Omental fat pad (tissue), 4 donors: ENCODE data around the gene SPACDR. TPM values are rescaled to one million over a fixed set of nuclear protein-coding genes. Genes with fewer than 3 reads are reported as not detected.

ENCODE experiments used
- ATAC-seq: fragments of 150-250 bp; one replicate; pipeline ENCODE4 v1.9.1; 2016; ENCODE audit warnings: mild to moderate bottlenecking, moderate library complexity; ENCODE audit not compliant: low FRiP score
- DNase-seq: peaks from one replicate; pipeline ENCODE4 v3.0.0-alpha.2; 2019; ENCODE audit warnings: low spot score
- total RNA-seq, 4 donors: library from RNA; depleted of rRNA; stranded (reverse); fragments of >200 nt; gene quantifications; one replicate each; pipeline ENCODE4 v1.1.0, GENCODE V29; 2016
- TF ChIP-seq, protein P1 (sequence below), 3 donors: fragments of 450-650 bp; IDR thresholded peaks; one replicate each; pipeline ENCODE4 v1.5.1; 2016 to 2017; ENCODE audit warnings: antibody characterized with exemption in 3 of 3, mild to moderate bottlenecking in 3 of 3, moderate library complexity in 2 of 3

SPACDR gene
- total RNA-seq, 4 donors from 2014 or later, result 0.84 to 1.3 TPM; not detected in 2

DNA sequence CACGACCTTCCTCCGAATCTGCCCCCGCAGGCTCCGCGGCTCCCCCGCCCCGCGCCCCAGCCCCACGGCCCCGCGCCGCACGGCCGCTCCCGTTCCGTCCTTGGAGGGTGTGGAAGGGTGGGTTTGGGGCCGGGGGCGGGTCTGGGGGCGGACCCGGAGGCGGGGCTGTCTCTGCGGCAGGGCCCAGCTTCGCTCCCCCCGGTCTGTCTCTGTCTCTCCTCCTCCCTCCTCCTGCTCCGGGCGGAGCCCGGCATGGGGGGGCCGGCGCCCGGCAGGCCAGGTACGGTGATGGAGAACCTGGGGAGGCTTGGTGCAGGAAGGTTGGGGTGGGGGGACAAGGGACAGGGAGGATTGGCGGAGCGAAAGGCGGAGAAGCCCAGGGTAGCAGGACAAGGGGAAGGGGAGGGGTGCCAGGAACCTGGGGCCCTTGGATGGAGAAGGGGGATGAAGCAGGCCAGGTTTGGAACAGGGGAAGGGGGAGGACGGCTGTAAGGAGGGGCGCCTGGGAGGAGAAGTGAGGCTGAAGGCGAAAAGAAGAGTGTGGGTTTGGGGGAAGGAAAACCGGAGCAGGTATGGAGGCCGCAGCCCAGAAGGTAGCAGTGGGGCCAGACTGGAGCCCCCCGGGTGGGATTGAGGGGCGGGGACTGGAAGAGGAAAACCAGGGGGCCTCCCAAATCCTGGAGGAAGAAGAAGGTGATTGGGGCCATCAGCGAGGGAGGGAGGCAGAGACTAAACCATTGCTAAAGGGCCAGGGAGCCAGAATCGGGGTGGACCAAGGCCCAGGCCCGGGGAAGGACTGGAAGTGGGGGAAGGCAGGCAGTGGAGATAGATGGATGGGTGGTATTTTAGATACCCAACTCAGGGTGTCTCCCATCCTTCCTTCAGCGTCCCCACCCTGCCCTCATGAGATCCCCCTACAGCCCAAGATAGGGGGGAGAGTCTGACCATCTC, 19.9 kb upstream of the SPACDR start, which contains the start of gene NYAP1:
Gene NYAP1, plus strand, starts transcription at position 206 of the 951 bp plus-strand sequence. CDS start 1,385 bp downstream, outside the sequence.
- DNase-seq, result no peak
- TF ChIP-seq, protein P1, sequence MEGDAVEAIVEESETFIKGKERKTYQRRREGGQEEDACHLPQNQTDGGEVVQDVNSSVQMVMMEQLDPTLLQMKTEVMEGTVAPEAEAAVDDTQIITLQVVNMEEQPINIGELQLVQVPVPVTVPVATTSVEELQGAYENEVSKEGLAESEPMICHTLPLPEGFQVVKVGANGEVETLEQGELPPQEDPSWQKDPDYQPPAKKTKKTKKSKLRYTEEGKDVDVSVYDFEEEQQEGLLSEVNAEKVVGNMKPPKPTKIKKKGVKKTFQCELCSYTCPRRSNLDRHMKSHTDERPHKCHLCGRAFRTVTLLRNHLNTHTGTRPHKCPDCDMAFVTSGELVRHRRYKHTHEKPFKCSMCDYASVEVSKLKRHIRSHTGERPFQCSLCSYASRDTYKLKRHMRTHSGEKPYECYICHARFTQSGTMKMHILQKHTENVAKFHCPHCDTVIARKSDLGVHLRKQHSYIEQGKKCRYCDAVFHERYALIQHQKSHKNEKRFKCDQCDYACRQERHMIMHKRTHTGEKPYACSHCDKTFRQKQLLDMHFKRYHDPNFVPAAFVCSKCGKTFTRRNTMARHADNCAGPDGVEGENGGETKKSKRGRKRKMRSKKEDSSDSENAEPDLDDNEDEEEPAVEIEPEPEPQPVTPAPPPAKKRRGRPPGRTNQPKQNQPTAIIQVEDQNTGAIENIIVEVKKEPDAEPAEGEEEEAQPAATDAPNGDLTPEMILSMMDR (IDR thresholded peaks at IDR 0.05), result no peak
- peak; percentile 61 for ATAC-seq

- TF ChIP-seq, protein P1 (IDR thresholded peaks at IDR 0.05), result peak in 2 of 3 donors; percentile 84 to 100
- DNase-seq (no peak), ATAC-seq (peak; percentile 65)
Measured at GRCh38 chr7:100483090-100483721, 19.1 kb upstream of the SPACDR start.

GRCh38 chr7:100482728-100483089, 18.6 kb upstream of the SPACDR start:
- no peak for DNase-seq
- no peak for ATAC-seq
- TF ChIP-seq, protein P1 (IDR thresholded peaks at IDR 0.05), result no peak

DNA sequence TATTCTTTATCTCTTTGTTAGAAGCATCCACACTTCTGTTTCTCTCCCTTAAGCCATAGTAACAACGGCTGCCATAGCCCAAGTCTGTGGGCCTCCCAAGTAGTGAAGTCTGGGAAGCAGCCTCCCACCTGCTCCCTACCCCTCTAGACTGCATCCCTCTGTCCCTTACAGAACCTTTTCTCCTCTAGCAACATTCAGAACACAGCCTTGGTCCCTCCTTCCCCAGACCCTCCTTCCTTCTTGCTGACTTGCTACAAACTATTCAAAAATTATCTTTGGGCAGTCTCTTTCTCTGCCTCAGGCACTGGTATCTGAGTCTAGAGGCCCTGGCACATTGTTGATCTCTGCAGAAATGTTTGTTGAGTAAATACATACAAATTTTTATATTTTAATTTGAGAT, 17.4 kb upstream of the SPACDR start:
- ATAC-seq, result no peak
- TF ChIP-seq, protein P1 (IDR thresholded peaks at IDR 0.05), result no peak
- no peak for DNase-seq

DNA sequence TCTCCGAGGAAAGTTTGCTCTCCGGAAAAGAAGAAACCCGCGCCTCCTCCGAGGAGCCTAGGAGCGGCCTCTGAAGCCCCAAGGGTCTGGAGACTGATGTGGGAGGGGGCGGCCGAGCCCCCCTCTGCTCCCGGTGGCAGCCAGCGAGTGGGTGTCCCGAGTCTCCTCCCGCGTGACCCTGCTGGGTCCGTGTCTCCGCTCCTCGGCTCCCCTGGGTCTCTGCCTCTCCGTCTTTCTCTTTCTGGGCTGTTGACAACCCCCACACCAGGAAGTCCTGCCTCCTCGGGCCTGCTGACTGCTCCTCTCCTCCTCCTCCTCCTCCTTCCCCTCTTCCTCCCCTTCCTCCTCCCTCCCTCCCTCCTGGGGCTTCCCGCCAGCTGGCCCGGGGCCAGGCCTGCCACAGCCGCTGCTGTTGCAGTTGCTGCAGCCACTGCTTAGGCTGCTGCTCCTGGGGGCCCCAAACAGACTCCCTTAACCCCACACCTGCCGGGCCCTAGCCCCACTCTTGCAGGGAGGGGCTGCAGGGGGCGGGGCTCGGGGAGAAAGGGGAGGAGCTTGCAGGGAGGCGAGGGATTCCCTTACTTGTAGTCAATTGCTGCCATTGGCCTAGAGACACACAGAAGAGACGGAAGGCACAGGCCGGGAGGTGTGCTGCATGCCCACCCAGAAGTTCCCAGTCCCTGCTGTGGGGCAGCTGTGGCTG, 15.0 kb upstream of the SPACDR start, which contains the start of gene TSC22D4:
Gene TSC22D4, minus strand, starts transcription at position 257 of the 703 bp plus-strand sequence. CDS start 1,176 bp downstream, outside the sequence.
- peak; percentile 79 for ATAC-seq
- TF ChIP-seq, protein P1 (IDR thresholded peaks at IDR 0.05), result no peak
- DNase-seq, result peak; percentile 84

DNA sequence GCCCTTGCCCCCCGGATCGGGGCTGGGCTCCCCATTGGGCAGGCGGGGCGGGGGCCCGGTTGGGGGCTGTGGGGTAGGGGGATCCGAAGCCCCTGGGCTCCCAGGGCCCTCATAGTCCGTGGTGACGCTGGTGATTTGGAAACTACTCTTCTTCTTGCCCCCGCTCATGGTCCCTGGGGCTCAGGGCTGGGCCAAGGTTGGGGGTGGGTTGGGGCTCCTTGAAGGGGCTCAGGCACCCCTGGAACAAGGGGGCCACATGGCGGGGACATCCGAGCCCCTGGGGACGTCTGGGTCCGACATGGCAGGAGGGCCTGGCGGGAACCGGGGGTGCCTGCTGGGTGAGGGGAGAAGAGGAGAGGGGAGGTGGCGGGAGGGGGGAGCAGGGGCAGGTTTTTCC, 13.8 kb upstream of the SPACDR start:
- ATAC-seq (no peak), DNase-seq (no peak)
- TF ChIP-seq, protein P1 (IDR thresholded peaks at IDR 0.05), result no peak
